ENCODE measurements around the gene SUN2.
"Not testable (repeated sequence)": the region's sequence is repeated elsewhere in the genome, so short reads cannot be mapped to it uniquely, and the experiment has no call there.

Gene SUN2

GRCh38 chr22:38755911-38756532 is at the start of gene SUN2:
Gene SUN2 (minus strand): TSS chr22:38755998. CDS start chr22:38752628, 3,370 bp downstream.
- peak; percentile 15 for DNase-seq

- DNase-seq: not testable (repeated sequence)
These were observed 49.3 kb upstream of the SUN2 start for GRCh38 chr22:38805041-38805593.

GRCh38 chr22:38802671-38803121 is 46.9 kb upstream of the SUN2 start:
- no peak for DNase-seq

- DNase-seq: no peak
These were observed 43.6 kb upstream of the SUN2 start for GRCh38 chr22:38799265-38800002.

- DNase-seq: no peak
These were observed 42.7 kb upstream of the SUN2 start for GRCh38 chr22:38798496-38798895.

- DNase-seq: no peak
These were observed 40.6 kb upstream of the SUN2 start for GRCh38 chr22:38796262-38796957.

GRCh38 chr22:38795569-38795968 is 39.8 kb upstream of the SUN2 start:
- DNase-seq: no peak

GRCh38 chr22:38793721-38794466 is 38.1 kb upstream of the SUN2 start, which contains the start of gene DNAL4:
Gene DNAL4 (minus strand): TSS chr22:38794143. CDS start chr22:38782731, 11,412 bp downstream.
- DNase-seq: peak; percentile 90

GRCh38 chr22:38793317-38793716 is 37.5 kb upstream of the SUN2 start:
- no peak for DNase-seq

GRCh38 chr22:38792833-38793232 is 37.0 kb upstream of the SUN2 start:
- DNase-seq: no peak

- DNase-seq: no peak
These were observed 33.8 kb upstream of the SUN2 start for GRCh38 chr22:38789606-38790005.

GRCh38 chr22:38788846-38789245 is 33.0 kb upstream of the SUN2 start:
- no peak for DNase-seq

- DNase-seq: peak; percentile 57
These were observed 32.4 kb upstream of the SUN2 start for GRCh38 chr22:38788021-38788816.

- no peak for DNase-seq
These were observed 30.8 kb upstream of the SUN2 start for GRCh38 chr22:38786631-38787030.

GRCh38 chr22:38784856-38785255 is 29.1 kb upstream of the SUN2 start:
- DNase-seq: no peak

- no peak for DNase-seq
These were observed 28.2 kb upstream of the SUN2 start for GRCh38 chr22:38784035-38784434.

GRCh38 chr22:38783095-38783615 is 27.4 kb upstream of the SUN2 start:
- no peak for DNase-seq

- no peak for DNase-seq
These were observed 26.8 kb upstream of the SUN2 start for GRCh38 chr22:38782402-38783094.

- DNase-seq: no peak
These were observed 25.2 kb upstream of the SUN2 start for GRCh38 chr22:38781033-38781432.

GRCh38 chr22:38777087-38777671 is 21.4 kb upstream of the SUN2 start:
- no peak for DNase-seq

GRCh38 chr22:38776086-38776485 is 20.3 kb upstream of the SUN2 start:
- no peak for DNase-seq
